Mucosa of descending colon (tissue), 3 donors: Measurements from ENCODE around the gene PEX14. TPM values are rescaled to one million over a fixed set of nuclear protein-coding genes. Genes with fewer than 3 reads are reported as not detected.

ENCODE experiments used
- ATAC-seq: fragments of 200-7000 bp; cut with Tn5 transposase; one replicate; pipeline ENCODE4 v1.9.1; 2020; ENCODE audit warnings: mild to moderate bottlenecking, moderate library complexity
- DNase-seq, 3 donors: peaks; one replicate each; pipeline ENCODE4 v3.0.0-alpha.2; 2020
- H3K36me3 ChIP-seq: fragments of 200-600 bp; one replicate; pipeline ENCODE4 v1.8.0; 2021; ENCODE audit warnings: low read depth, mild to moderate bottlenecking
- H3K4me1 ChIP-seq: fragments of 200-600 bp; one replicate; pipeline ENCODE4 v1.8.0; 2021; ENCODE audit warnings: low read depth, mild to moderate bottlenecking
- H3K4me3 ChIP-seq: fragments of 200-600 bp; one replicate; pipeline ENCODE4 v1.8.0; 2021; ENCODE audit warnings: mild to moderate bottlenecking
- H3K9me3 ChIP-seq: fragments of 200-600 bp; one replicate; pipeline ENCODE4 v1.8.0; 2021; ENCODE audit warnings: mild to moderate bottlenecking
- intact Hi-C, 2 donors: fragments of 100-400 bp; cut with DNase I in 1 of 2; cut with micrococcal nuclease in 1 of 2; formaldehyde crosslinking; loops; one replicate each; pipeline versions ENCODE4 v1.11.0 to v1.11.1; 2022; cut with DNase I, micrococcal nuclease
- total RNA-seq, 3 donors: library from RNA; stranded (reverse); fragmentation: NEBNext Ultra II Directional in 2 of 3; extraction: Animal tissue kit (Norgen Biotek cat#: 25700) in 2 of 3; gene quantifications; one replicate each; pipeline versions ENCODE4 v1.2.1 to v1.2.4, GENCODE V29; 2021 to 2023
- TF ChIP-seq, protein P1 (sequence below): fragments of 200-600 bp; IDR thresholded peaks from one replicate; pipeline ENCODE4 v1.8.0; 2022; ENCODE audit warnings: antibody characterized with exemption, mild to moderate bottlenecking
- donor health status: DM: no; HTN: no; CAD: no; lungs with moderate emphysema.
- donor health status: DM: no; HTN: no; CAD: no.
- donor health status: DM: no; HTN: yes; CAD: no.

PEX14 gene
- total RNA-seq, 3 donors from 2014 or later, result 18.9 to 23.8 (median 21.3) TPM

DNA sequence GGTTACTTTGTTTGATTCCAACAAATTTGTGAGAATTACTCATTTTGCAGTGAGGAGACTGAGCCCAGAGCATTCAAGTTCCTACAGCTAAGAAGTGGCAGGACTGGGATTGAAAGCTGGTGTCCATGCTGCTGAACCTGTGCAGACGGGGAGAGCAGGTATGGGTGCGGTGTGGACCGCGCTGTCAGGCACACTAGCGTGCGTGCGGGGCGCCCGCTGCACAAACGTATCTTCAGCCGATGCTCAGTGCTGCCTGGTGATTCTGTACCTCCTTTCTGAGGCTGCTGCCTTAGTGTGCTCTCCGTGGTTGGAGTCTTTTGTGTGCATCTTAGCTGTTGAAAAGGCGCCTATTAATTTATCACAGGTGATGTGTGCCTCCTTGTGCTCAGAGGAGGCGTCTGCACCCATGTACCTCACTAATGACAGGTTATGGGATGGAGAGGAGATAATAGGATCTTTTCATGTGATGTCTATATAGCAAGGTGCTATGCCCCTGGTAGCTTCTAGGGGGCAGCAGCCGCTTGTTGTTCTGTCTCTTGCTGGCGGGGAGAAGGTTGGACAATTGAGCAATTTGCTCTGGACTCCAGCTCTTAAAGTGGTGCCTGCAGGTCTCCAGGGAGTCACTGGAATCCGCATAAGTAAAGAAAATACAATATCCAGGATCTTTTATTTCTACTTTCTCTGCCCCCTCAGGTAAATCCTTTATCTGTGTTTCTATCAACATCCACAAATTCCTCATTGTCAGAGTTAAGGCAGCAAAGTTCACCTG, 32.5 kb downstream of the PEX14 start:
- no peaks in the 10 kb centered on the region for H3K9me3 ChIP-seq
- H3K36me3 ChIP-seq, result no peaks in the 10 kb centered on the region
- DNase-seq, result peak in 2 of 3 donors; percentile 58 to 64
- H3K4me1 ChIP-seq, result peaks cover 35% of the 10 kb centered on the region
- peak; percentile 77 for ATAC-seq
- intact Hi-C loops, result loop anchor here in 1 of 2 donors (5.0 kb wide), 1 partner anchor 360 kb away; no protein-coding TSS in a partner anchor
- TF ChIP-seq, protein P1, sequence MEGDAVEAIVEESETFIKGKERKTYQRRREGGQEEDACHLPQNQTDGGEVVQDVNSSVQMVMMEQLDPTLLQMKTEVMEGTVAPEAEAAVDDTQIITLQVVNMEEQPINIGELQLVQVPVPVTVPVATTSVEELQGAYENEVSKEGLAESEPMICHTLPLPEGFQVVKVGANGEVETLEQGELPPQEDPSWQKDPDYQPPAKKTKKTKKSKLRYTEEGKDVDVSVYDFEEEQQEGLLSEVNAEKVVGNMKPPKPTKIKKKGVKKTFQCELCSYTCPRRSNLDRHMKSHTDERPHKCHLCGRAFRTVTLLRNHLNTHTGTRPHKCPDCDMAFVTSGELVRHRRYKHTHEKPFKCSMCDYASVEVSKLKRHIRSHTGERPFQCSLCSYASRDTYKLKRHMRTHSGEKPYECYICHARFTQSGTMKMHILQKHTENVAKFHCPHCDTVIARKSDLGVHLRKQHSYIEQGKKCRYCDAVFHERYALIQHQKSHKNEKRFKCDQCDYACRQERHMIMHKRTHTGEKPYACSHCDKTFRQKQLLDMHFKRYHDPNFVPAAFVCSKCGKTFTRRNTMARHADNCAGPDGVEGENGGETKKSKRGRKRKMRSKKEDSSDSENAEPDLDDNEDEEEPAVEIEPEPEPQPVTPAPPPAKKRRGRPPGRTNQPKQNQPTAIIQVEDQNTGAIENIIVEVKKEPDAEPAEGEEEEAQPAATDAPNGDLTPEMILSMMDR, result peak; percentile 68
- no peak overlapping the region for H3K4me3 ChIP-seq

DNA sequence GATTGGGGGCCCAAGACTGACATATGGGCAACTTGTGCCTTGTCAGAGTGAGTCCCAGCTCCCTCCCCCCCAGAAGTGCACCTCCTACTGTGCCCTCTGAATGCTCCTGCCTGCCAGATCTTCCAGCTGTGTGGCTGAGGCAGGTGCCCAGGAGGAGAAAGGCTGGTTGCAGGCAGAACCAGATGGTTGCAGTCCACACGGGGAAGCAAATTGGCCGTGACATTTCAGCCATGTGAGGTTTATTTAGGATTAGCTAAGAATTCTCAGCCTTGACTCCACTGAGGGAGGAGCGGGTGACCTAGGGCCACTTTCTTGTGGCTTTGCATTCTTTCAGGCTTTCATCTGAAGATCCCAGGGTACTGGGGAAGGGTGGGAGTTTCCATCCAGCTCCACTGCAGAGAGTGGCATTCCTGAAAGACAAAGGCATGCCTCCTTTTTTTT, 33.8 kb downstream of the PEX14 start:
- Histone ChIP-seq H3K4me3 (no peak overlapping the region), H3K36me3 (no peaks in the 10 kb centered on the region), H3K4me1 (peaks cover 29% of the 10 kb centered on the region), H3K9me3 (no peaks in the 10 kb centered on the region)
- ATAC-seq (no peak), DNase-seq (no peak)
- TF ChIP-seq, protein P1, result no peak
- intact Hi-C loops, result loop anchor here in 1 of 2 donors (5.0 kb wide), 1 partner anchor 359 kb away; no protein-coding TSS in a partner anchor

DNA sequence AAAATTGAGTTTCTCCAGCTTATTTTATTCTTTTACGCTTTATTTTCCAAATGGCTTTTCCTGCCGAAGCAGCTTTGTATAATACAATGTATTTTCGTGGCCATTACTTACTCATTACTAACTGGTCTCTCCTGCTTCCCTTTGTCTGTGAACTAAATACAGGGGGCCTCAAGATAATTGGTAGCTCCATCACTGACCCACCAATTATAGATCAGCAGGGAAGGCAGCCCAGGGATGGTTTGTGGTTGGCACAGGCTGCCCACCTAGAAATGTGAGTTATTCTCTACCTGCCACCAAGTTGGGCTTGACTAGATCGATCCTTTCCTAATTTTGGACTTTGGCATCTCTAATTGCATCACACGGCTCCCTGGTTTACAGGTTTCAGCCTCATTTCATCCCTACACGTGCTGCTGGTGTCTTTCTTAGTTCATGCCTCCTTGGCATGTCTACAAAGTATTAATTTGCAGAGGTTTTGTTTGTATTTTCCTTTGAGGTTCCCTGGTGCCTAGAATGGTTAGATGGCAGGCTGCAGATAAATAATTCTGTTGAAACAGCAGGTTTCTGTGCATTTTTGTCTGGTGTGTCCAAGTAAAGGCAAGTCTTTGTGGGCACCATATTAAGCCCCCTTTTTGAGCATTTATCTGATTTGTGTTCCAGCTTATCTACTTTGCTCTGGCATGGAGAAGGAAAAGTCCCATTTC, 35.2 kb downstream of the PEX14 start:
- Histone ChIP-seq H3K36me3 (no peaks in the 10 kb centered on the region), H3K4me1 (peaks cover 29% of the 10 kb centered on the region), H3K4me3 (no peak overlapping the region), H3K9me3 (no peaks in the 10 kb centered on the region)
- intact Hi-C loops, result loop anchor here (5.0 to 10.0 kb wide), 2 partner anchors 355 to 357 kb away; no protein-coding TSS in a partner anchor
- ATAC-seq (no peak), DNase-seq (no peak)
- TF ChIP-seq, protein P1, result no peak

DNA sequence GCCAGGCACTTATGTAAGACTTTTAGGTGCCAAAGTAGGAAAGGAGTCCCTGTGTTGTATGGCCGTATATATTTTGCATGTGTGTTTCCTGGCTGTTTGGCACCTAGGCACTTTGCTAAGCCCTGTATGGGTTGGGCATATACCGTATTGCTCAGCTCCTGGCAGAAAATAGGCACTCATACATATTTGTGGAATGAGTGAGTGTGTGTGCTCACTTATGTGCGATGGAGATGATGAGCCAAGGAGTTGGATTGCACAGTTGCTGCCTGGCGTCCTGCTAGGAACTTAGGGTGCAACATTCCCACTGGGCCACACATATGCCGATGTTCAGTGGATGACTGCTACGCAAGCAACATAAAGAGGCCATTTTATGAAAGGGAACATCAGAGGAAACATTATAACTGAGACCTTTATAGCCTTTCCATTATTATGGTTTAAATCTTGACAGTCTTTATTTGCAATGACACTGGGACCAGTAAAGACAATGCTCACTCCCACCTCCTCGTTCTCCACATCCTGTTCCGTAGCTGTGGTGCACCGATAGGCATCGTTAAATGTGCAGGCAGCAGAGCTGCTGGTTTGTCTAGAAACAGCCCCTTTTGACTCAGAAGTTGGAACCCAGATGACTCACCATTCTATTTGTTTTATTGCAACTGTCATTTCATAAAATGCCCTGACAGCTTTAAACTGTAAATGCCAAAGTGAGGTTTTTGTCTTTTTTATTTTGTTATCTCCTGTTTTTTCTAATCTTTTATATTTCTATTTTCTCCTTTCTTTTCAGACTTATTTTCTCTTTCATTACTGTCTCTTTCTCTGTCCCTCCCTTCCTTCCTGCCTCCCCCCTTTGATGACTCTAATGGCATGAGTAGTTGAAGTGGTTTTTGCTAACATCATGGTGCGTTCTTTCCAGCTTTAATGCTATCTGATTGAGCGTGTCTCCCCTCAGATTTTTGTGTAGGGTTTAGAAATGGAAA, 36.1 kb downstream of the PEX14 start:
- Histone ChIP-seq H3K9me3 (no peaks in the 10 kb centered on the region), H3K36me3 (no peaks in the 10 kb centered on the region), H3K4me3 (no peak overlapping the region), H3K4me1 (peaks cover 29% of the 10 kb centered on the region)
- intact Hi-C loops, result loop anchor here in 1 of 2 donors (10.0 kb wide), 1 partner anchor 354 kb away; no protein-coding TSS in a partner anchor
- TF ChIP-seq, protein P1, result no peak
- peak in 2 of 3 donors; percentile 32 to 37 for DNase-seq
- peak; percentile 85 for ATAC-seq

DNA sequence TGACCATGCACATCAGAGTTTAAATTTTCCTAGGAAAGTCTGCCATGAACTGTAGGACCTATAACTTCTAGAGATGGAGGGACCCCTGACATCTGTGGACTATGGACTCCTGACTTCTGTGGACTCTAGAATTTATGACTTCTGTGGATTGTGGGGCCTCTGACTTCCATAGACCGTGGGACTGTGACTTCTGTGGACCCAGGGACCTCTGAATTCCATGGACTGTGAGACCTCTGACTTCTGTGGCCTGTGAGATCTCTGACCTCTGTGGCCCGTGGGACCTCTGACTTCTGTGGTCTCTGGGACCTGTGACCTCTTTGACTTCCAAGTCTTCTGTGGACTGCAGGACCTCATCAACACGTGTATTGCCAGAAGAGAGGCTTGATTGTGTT, 36.7 kb downstream of the PEX14 start:
- ATAC-seq (no peak), DNase-seq (no peak)
- TF ChIP-seq, protein P1, result no peak
- H3K4me3 ChIP-seq, result no peak overlapping the region
- no peaks in the 10 kb centered on the region for H3K9me3 ChIP-seq
- intact Hi-C loops, result loop anchor here in 1 of 2 donors (10.0 kb wide), 1 partner anchor 353 kb away; no protein-coding TSS in a partner anchor
- H3K4me1 ChIP-seq, result peaks cover 29% of the 10 kb centered on the region
- H3K36me3 ChIP-seq, result no peaks in the 10 kb centered on the region
